GM23338 (cell line): ENCODE data around the gene LRP11. TPM values are rescaled to one million over a fixed set of nuclear protein-coding genes. Genes with fewer than 3 reads are reported as not detected.

Experiments
- ATAC-seq: fragments of 200-7000 bp; cut with Tn5 transposase; 3 replicates; pipeline ENCODE4 v1.9.1; 2020
- DNase-seq: peaks from one replicate; pipeline ENCODE4 v3.0.0-alpha.2; 2015; ENCODE audit warnings: low spot score
- H2AFZ ChIP-seq: fragments of 200-600 bp; sonication (generic); 2 replicates; pipeline ENCODE4 v1.8.0; 2016; ENCODE audit warnings: antibody characterized with exemption, mild to moderate bottlenecking, moderate library complexity
- H3F3A ChIP-seq: fragments of 200-600 bp; sonication (generic); replicated peaks from 2 replicates; pipeline ENCODE4 v1.8.0; 2017; ENCODE audit warnings: antibody characterized with exemption, mixed run types, low read depth
- H3K27ac ChIP-seq: fragments of 200-600 bp; sonication (generic); 2 replicates; pipeline ENCODE4 v1.6.1; 2016; ENCODE audit warnings: low read depth
- H3K27me3 ChIP-seq: fragments of 200-600 bp; sonication (generic); 2 replicates; pipeline ENCODE4 v1.8.0; 2016; ENCODE audit warnings: mild to moderate bottlenecking, mixed run types, moderate library complexity; ENCODE audit not compliant: insufficient read depth
- H3K36me3 ChIP-seq: fragments of 200-600 bp; sonication (generic); 2 replicates; pipeline ENCODE4 v1.8.0; 2016; ENCODE audit warnings: mild to moderate bottlenecking; ENCODE audit not compliant: insufficient read depth
- H3K4me1 ChIP-seq: fragments of 200-600 bp; sonication (generic); 2 replicates; pipeline ENCODE4 v1.8.0; 2016; ENCODE audit warnings: mild to moderate bottlenecking, moderate library complexity; ENCODE audit not compliant: insufficient read depth
- H3K4me2 ChIP-seq: fragments of 200-600 bp; sonication (generic); 2 replicates; pipeline ENCODE4 v1.7.1; 2017; ENCODE audit warnings: mixed run types
- H3K4me3 ChIP-seq: fragments of 200-600 bp; sonication (generic); 2 replicates; pipeline ENCODE4 v1.6.1; 2016; ENCODE audit warnings: mixed run types
- H3K79me2 ChIP-seq: fragments of 200-600 bp; sonication (generic); replicated peaks from 2 replicates; pipeline ENCODE4 v1.8.0; 2017; ENCODE audit warnings: mild to moderate bottlenecking; ENCODE audit not compliant: insufficient read depth
- H3K9me2 ChIP-seq: fragments of 200-600 bp; sonication (generic); 2 replicates; pipeline ENCODE4 v1.8.0; 2017; ENCODE audit not compliant: insufficient read depth
- H4K20me1 ChIP-seq: fragments of 200-600 bp; sonication (generic); replicated peaks from 2 replicates; pipeline ENCODE4 v1.8.0; 2017; ENCODE audit warnings: mild to moderate bottlenecking; ENCODE audit not compliant: insufficient read depth
- H3K27ac Mint-ChIP-seq: 2 replicates; pipeline ENCODE4 v1.8.0; 2020; ENCODE audit warnings: inconsistent platforms, mild to moderate bottlenecking, moderate library complexity, mixed read lengths
- H3K27me3 Mint-ChIP-seq: 3 replicates; pipeline ENCODE4 v1.8.0; 2022; ENCODE audit warnings: low read depth, mild to moderate bottlenecking, moderate library complexity, mixed read lengths, inconsistent platforms; ENCODE audit not compliant: insufficient read depth, poor library complexity
- H3K36me3 Mint-ChIP-seq: 3 replicates; pipeline ENCODE4 v1.8.0; 2021; ENCODE audit warnings: low read depth, mild to moderate bottlenecking, inconsistent platforms, moderate library complexity, mixed read lengths
- H3K4me1 Mint-ChIP-seq: 3 replicates; pipeline ENCODE4 v1.8.0; 2020; ENCODE audit warnings: mild to moderate bottlenecking, inconsistent platforms, mixed read lengths
- H3K4me3 Mint-ChIP-seq: 3 replicates; pipeline ENCODE4 v1.8.0; 2021; ENCODE audit warnings: moderate library complexity, mild to moderate bottlenecking, inconsistent platforms, mixed read lengths
- H3K9me3 Mint-ChIP-seq: 3 replicates; pipeline ENCODE4 v1.8.0; 2020; ENCODE audit warnings: moderate library complexity, mild to moderate bottlenecking, inconsistent platforms, mixed read lengths
- CREB1 ChIP-seq: fragments of 250-450 bp; sonication (Bioruptor Pico); IDR thresholded peaks from 2 replicates; pipeline ENCODE4 v1.5.0; 2020; ENCODE audit warnings: low read depth, mild to moderate bottlenecking, moderate library complexity
- EZH2 ChIP-seq: fragments of 200-600 bp; sonication (generic); IDR thresholded peaks from one replicate; pipeline ENCODE4 v1.8.0; 2017; ENCODE audit warnings: antibody characterized with exemption, mild to moderate bottlenecking, low read depth; ENCODE audit not compliant: unreplicated experiment
- EZH2phosphoT487 ChIP-seq: fragments of 200-600 bp; sonication (generic); IDR thresholded peaks from one replicate; pipeline ENCODE4 v1.8.1; 2018; ENCODE audit warnings: antibody characterized with exemption; ENCODE audit not compliant: unreplicated experiment
- JUNB ChIP-seq: IDR thresholded peaks from one replicate; pipeline ENCODE4 v1.6.1; 2016; ENCODE audit warnings: antibody characterized with exemption; ENCODE audit not compliant: unreplicated experiment
- NANOG ChIP-seq: IDR thresholded peaks from 2 replicates; pipeline ENCODE4 v1.6.1; 2016; ENCODE audit warnings: antibody characterized with exemption, borderline replicate concordance
- POLR2AphosphoS5 ChIP-seq: IDR thresholded peaks from 2 replicates; pipeline ENCODE4 v1.6.1; 2016; ENCODE audit warnings: antibody characterized with exemption, low read depth
- STAT1 ChIP-seq: IDR thresholded peaks from one replicate; pipeline ENCODE4 v1.6.1; 2016; ENCODE audit warnings: antibody characterized with exemption; ENCODE audit not compliant: unreplicated experiment
- ZNF114 ChIP-seq: fragments of 250-450 bp; sonication (Bioruptor Pico); IDR thresholded peaks from 2 replicates; pipeline ENCODE4 v1.5.0; 2020; ENCODE audit warnings: mild to moderate bottlenecking, moderate library complexity
- ZNF331 ChIP-seq: fragments of 250-450 bp; sonication (Bioruptor Pico); IDR thresholded peaks from 2 replicates; pipeline ENCODE4 v1.5.0; 2020; ENCODE audit warnings: low read depth, mild to moderate bottlenecking, moderate library complexity
- polyA plus RNA-seq: library from polyadenylated mRNA; unstranded; fragments of >200 nt; fragmentation: Nextera tagmentation; extraction: Ambion mirVana; gene quantifications from 2 replicates; pipeline ENCODE4 v1.2.1, GENCODE V29; 2016
- total RNA-seq: library from RNA; depleted of rRNA; stranded (reverse); fragments of >200 nt; shearing (Covaris generic); gene quantifications from 2 replicates; pipeline ENCODE4 v1.2.3, GENCODE V29; 2014
- TF ChIP-seq, protein P1 (sequence below): IDR thresholded peaks from one replicate; pipeline ENCODE4 v1.6.1; 2018; ENCODE audit warnings: antibody characterized with exemption; ENCODE audit not compliant: unreplicated experiment
- TF ChIP-seq, protein P2 (sequence below), 2 experiments: fragments of 200-600 bp in 1 of 2; sonication (generic) in 1 of 2; conservative IDR thresholded peaks; 2 replicates each; pipeline versions ENCODE4 v1.5.1 to v1.6.1; 2016 to 2017; ENCODE audit warnings: antibody characterized with exemption in 2 of 2, low read depth in 2 of 2, mild to moderate bottlenecking in 2 of 2, moderate library complexity in 1 of 2
- TF ChIP-seq, protein P3 (sequence below): IDR thresholded peaks from 2 replicates; pipeline ENCODE4 v1.6.1; 2016; ENCODE audit warnings: antibody characterized with exemption
- TF ChIP-seq, protein P4 (sequence below): fragments of 250-450 bp; sonication (Bioruptor Pico); IDR thresholded peaks from 2 replicates; pipeline ENCODE4 v1.5.0; 2020; ENCODE audit warnings: mild to moderate bottlenecking, moderate library complexity

The LRP11 gene
- total and polyA plus RNA-seq, 2 experiments from 2014 or later, result 10.8 to 37.1 TPM

DNA sequence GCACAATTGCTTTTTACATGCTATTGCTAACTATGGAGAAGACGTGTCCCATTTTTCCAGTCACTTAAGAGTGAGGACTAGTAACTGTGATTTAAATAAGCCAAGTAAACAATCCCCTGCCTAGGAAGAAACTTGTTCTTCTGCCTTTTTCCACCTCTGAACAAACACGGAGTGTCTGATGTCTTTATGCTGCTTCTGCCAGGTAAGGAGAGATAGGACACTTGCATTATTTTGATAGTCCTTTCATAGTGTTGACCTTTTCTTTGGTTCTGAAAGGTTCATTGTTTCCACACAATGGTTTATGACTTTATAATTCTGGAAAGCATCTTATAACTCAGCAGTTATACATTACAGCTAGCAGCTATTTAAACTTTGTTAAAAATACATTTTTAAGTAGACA is 8.4 kb downstream of the LRP11 start:
- ATAC-seq, result no peak
- H3K4me2 ChIP-seq, result peak overlapping the region; percentile 35; the same call in 1 of the 2 replicates
- no peak for TF ChIP-seq STAT1
- TF ChIP-seq CREB1 (CRISPR knock-in tag), result no peak
- TF ChIP-seq, protein P1, sequence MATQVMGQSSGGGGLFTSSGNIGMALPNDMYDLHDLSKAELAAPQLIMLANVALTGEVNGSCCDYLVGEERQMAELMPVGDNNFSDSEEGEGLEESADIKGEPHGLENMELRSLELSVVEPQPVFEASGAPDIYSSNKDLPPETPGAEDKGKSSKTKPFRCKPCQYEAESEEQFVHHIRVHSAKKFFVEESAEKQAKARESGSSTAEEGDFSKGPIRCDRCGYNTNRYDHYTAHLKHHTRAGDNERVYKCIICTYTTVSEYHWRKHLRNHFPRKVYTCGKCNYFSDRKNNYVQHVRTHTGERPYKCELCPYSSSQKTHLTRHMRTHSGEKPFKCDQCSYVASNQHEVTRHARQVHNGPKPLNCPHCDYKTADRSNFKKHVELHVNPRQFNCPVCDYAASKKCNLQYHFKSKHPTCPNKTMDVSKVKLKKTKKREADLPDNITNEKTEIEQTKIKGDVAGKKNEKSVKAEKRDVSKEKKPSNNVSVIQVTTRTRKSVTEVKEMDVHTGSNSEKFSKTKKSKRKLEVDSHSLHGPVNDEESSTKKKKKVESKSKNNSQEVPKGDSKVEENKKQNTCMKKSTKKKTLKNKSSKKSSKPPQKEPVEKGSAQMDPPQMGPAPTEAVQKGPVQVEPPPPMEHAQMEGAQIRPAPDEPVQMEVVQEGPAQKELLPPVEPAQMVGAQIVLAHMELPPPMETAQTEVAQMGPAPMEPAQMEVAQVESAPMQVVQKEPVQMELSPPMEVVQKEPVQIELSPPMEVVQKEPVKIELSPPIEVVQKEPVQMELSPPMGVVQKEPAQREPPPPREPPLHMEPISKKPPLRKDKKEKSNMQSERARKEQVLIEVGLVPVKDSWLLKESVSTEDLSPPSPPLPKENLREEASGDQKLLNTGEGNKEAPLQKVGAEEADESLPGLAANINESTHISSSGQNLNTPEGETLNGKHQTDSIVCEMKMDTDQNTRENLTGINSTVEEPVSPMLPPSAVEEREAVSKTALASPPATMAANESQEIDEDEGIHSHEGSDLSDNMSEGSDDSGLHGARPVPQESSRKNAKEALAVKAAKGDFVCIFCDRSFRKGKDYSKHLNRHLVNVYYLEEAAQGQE, result no peak
- TF ChIP-seq ZNF331 (CRISPR knock-in tag), result no peak
- no peak for TF ChIP-seq EZH2phosphoT487
- TF ChIP-seq JUNB, result no peak
- TF ChIP-seq, protein P2, sequence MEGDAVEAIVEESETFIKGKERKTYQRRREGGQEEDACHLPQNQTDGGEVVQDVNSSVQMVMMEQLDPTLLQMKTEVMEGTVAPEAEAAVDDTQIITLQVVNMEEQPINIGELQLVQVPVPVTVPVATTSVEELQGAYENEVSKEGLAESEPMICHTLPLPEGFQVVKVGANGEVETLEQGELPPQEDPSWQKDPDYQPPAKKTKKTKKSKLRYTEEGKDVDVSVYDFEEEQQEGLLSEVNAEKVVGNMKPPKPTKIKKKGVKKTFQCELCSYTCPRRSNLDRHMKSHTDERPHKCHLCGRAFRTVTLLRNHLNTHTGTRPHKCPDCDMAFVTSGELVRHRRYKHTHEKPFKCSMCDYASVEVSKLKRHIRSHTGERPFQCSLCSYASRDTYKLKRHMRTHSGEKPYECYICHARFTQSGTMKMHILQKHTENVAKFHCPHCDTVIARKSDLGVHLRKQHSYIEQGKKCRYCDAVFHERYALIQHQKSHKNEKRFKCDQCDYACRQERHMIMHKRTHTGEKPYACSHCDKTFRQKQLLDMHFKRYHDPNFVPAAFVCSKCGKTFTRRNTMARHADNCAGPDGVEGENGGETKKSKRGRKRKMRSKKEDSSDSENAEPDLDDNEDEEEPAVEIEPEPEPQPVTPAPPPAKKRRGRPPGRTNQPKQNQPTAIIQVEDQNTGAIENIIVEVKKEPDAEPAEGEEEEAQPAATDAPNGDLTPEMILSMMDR (conservative IDR thresholded peaks at IDR 0.05; ENCODE audit: low read depth in 2 of 2), result no peak
- no peak for TF ChIP-seq ZNF114 (CRISPR knock-in tag)
- TF ChIP-seq, protein P3, sequence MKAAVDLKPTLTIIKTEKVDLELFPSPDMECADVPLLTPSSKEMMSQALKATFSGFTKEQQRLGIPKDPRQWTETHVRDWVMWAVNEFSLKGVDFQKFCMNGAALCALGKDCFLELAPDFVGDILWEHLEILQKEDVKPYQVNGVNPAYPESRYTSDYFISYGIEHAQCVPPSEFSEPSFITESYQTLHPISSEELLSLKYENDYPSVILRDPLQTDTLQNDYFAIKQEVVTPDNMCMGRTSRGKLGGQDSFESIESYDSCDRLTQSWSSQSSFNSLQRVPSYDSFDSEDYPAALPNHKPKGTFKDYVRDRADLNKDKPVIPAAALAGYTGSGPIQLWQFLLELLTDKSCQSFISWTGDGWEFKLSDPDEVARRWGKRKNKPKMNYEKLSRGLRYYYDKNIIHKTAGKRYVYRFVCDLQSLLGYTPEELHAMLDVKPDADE, result no peak
- TF ChIP-seq, protein P4, sequence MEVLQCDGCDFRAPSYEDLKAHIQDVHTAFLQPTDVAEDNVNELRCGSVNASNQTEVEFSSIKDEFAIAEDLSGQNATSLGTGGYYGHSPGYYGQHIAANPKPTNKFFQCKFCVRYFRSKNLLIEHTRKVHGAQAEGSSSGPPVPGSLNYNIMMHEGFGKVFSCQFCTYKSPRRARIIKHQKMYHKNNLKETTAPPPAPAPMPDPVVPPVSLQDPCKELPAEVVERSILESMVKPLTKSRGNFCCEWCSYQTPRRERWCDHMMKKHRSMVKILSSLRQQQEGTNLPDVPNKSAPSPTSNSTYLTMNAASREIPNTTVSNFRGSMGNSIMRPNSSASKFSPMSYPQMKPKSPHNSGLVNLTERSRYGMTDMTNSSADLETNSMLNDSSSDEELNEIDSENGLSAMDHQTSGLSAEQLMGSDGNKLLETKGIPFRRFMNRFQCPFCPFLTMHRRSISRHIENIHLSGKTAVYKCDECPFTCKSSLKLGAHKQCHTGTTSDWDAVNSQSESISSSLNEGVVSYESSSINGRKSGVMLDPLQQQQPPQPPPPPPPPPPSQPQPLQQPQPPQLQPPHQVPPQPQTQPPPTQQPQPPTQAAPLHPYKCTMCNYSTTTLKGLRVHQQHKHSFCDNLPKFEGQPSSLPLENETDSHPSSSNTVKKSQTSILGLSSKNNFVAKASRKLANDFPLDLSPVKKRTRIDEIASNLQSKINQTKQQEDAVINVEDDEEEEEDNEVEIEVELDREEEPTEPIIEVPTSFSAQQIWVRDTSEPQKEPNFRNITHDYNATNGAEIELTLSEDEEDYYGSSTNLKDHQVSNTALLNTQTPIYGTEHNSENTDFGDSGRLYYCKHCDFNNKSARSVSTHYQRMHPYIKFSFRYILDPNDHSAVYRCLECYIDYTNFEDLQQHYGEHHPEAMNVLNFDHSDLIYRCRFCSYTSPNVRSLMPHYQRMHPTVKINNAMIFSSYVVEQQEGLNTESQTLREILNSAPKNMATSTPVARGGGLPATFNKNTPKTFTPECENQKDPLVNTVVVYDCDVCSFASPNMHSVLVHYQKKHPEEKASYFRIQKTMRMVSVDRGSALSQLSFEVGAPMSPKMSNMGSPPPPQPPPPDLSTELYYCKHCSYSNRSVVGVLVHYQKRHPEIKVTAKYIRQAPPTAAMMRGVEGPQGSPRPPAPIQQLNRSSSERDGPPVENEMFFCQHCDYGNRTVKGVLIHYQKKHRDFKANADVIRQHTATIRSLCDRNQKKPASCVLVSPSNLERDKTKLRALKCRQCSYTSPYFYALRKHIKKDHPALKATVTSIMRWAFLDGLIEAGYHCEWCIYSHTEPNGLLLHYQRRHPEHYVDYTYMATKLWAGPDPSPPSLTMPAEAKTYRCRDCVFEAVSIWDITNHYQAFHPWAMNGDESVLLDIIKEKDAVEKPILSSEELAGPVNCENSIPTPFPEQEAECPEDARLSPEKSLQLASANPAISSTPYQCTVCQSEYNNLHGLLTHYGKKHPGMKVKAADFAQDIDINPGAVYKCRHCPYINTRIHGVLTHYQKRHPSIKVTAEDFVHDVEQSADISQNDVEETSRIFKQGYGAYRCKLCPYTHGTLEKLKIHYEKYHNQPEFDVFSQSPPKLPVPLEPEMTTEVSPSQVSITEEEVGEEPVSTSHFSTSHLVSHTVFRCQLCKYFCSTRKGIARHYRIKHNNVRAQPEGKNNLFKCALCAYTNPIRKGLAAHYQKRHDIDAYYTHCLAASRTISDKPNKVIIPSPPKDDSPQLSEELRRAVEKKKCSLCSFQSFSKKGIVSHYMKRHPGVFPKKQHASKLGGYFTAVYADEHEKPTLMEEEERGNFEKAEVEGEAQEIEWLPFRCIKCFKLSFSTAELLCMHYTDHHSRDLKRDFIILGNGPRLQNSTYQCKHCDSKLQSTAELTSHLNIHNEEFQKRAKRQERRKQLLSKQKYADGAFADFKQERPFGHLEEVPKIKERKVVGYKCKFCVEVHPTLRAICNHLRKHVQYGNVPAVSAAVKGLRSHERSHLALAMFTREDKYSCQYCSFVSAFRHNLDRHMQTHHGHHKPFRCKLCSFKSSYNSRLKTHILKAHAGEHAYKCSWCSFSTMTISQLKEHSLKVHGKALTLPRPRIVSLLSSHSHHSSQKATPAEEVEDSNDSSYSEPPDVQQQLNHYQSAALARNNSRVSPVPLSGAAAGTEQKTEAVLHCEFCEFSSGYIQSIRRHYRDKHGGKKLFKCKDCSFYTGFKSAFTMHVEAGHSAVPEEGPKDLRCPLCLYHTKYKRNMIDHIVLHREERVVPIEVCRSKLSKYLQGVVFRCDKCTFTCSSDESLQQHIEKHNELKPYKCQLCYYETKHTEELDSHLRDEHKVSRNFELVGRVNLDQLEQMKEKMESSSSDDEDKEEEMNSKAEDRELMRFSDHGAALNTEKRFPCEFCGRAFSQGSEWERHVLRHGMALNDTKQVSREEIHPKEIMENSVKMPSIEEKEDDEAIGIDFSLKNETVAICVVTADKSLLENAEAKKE (CRISPR knock-in tag), result no peak
- TF ChIP-seq POLR2AphosphoS5, result no peak
- TF ChIP-seq EZH2, result no peak
- TF ChIP-seq NANOG, result no peak
- H3K36me3 ChIP-seq, result no peaks in the 10 kb centered on the region
- no peak for DNase-seq
- Mint-ChIP-seq H3K27me3 (peaks cover under 1% of the 10 kb centered on the region), H3K36me3 (no peaks in the 10 kb centered on the region), H3K27ac (no peak overlapping the region), H3K4me3 (no peak overlapping the region), H3K4me1 (peaks cover 41% of the 10 kb centered on the region), H3K9me3 (no peaks in the 10 kb centered on the region)
- no peak overlapping the region for H3K4me3 ChIP-seq
- no peaks in the 10 kb centered on the region for H3F3A ChIP-seq
- H3K4me1 ChIP-seq, result peaks cover 24% of the 10 kb centered on the region
- H2AFZ ChIP-seq, result no peak overlapping the region
- H3K27ac ChIP-seq, result no peak overlapping the region
- H3K9me2 ChIP-seq, result no peaks in the 10 kb centered on the region
- H4K20me1 ChIP-seq, result peaks cover 11% of the 10 kb centered on the region; the same call in 1 of the 2 replicates
- no peaks in the 10 kb centered on the region for H3K27me3 ChIP-seq
- H3K79me2 ChIP-seq, result peaks cover 10% of the 10 kb centered on the region; the same call in 1 of the 2 replicates
